Suppressor macrophage (primary cell): Measurements from ENCODE around the gene GPR42.
"Not testable (repeated sequence)": the region's sequence is repeated elsewhere in the genome, so short reads cannot be mapped to it uniquely, and the experiment has no call there.

Experiments
- DNase-seq, 4 experiments: peaks; one replicate each; pipeline ENCODE4 v3.0.0-alpha.2; 2020 to 2022

Gene GPR42

DNA sequence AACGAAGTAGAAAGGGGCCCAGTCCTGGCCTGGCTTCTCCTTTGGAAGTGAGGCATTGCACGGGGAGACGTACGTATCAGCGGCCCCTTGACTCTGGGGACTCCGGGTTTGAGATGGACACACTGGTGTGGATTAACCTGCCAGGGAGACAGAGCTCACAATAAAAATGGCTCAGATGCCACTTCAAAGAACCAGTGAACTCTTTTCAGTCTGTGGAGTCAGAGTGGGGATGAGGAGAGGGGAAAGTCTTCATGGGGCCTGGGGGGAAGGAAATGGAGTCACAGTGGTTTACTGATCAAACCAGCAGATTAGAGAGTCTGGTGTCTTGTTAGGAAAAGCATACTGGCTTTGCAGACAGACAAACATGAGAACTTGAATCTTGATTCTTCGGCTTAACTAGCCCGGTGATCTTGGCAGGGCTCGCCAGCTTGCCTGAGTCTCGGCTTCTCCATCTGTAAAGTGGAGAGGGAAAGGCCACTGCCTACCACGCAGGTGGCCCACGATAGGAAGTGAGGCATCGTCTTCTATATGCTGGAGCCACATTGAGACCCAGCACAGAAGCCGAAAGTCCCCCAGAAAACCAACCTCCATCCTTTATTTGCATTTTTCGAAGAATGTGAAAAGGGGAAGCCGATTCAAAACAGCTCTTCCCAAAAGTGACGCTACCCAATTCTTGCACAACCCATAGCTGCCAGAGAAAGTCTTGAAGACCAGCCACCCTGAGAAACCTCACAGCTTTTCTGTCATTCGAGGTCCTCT lies 23.5 kb upstream of the GPR42 start, which contains the start of gene FFAR1:
TSS of gene FFAR1 (plus strand) at position 732 of the 759 bp plus-strand sequence. CDS start 3,650 bp downstream, outside the sequence.
- peak; percentile 86 to 93 (median 89) for DNase-seq

DNA sequence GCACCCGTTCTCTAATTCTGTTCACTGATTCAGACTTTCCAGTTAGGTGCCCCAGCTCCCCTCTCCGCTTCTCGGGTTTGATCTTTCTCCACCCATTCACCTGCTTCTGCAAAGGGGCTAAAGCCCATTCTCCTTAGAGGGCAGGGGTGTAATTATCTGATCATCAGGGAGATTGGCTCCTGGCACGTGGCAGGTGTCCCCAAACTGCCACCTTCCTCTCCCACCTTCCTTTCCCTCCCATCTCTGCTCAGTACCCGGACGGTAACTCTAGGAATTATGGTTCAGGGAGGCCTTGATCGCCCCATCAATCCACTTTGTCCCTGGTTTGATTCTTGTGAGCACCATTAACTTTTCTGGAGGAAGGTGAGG lies 23.0 kb upstream of the GPR42 start:
- DNase-seq = no peak

DNA sequence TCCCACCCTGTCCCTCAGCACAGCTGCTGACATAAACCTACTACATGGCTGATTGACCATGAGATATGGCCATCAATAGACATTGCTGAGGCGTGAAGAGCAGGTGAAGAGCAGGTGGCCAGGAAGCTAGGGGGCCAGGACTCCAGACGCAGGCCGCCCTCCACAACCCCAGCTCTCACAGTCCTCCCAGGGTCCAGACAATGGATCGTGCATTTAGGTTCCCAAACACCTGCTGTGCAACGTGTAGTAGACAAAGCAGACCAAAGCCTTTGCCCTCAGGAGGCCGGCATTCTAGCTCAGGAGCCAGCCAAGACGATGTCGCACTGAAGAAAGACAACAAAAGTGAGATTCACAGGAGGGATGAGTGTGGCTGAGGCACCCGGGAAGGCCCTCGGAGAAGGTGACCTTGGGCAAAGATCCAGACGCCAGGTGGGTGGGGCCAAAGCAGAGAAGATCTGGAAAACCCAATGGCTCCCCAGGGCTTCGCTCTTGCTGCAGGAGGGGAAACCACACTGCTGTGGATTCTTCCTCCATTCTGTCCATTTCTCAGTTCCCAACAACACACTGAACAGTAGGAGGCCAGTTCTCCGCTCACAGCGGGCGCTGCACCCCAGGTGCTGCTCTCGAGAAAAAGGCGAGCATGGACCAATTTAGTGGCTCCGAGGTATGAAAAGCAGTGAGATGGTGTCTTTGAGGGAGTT lies 21.8 kb upstream of the GPR42 start:
- DNase-seq = no peak

DNA sequence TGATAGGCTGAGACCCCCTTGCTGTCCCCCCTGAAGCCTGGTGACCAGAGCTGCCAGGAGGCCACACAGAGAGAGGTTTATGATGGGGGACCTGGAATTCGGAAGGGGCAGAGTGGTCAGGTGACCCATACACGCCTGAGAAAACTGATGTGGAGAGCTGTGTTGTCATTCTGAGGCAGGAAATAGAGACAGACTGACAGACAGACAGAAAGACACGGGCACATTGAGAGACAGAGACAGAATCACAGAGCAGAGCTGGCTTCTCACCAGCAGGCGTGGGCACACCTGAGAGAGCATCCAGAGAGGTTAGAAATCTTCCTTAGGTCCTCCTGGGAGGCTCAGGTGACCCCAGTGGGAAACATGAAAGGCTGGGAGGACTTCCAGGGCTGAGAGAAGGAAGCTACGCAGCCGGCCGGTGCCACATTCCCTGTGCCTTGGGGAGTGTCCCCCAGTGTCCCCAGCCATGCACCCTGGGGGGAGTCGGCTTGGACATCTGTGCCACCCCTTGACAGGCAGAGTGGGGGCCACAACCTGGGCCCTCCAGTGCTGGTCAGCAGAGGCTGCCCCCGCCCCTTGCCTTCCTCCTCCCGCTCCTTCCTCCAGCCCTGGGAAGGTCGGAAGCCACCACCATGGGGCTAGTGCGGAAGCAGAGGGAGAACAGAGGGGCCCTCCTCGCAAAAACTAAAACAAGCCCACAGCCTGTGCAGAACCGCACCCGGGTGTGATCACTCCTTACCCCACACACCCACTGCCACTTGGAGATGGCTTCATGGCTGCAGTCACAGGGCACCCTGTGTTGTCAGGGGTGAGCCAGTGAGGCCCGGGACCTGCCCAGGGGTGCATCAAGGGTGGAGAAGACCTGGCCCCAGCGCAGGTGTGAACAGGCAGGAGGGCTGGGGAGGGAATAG lies 21.0 kb upstream of the GPR42 start:
- no peak for DNase-seq

DNA sequence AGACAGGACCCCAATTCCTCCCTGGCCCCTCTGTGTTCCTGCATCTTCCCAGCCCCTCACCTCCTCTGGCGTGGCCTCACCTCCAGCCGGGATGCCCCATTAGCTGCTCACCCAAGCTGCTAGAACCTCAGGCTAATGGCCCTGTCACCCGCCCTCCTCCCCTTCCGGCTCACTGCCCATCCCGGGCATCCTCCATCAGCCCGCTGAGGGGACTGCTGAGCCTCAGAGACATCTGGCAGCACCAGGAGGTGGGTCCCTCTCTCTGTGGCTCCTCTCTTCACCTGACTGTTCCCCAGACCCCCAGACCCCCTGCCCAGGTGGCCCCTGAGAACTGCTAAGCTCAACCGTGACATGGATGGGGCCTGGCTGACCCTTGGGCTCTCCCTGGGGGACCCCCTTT lies 20.3 kb upstream of the GPR42 start:
- no peak for DNase-seq

DNA sequence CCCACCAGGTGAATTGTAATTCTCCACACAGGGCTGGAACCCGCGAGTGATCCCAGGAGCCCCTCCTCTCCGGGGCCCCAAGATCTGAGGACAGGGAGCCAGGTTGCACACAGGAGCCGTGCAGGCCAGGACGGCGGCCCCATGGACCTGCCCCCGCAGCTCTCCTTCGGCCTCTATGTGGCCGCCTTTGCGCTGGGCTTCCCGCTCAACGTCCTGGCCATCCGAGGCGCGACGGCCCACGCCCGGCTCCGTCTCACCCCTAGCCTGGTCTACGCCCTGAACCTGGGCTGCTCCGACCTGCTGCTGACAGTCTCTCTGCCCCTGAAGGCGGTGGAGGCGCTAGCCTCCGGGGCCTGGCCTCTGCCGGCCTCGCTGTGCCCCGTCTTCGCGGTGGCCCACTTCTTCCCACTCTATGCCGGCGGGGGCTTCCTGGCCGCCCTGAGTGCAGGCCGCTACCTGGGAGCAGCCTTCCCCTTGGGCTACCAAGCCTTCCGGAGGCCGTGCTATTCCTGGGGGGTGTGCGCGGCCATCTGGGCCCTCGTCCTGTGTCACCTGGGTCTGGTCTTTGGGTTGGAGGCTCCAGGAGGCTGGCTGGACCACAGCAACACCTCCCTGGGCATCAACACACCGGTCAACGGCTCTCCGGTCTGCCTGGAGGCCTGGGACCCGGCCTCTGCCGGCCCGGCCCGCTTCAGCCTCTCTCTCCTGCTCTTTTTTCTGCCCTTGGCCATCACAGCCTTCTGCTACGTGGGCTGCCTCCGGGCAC lies 19.3 kb upstream of the GPR42 start:
- no peak for DNase-seq

DNA sequence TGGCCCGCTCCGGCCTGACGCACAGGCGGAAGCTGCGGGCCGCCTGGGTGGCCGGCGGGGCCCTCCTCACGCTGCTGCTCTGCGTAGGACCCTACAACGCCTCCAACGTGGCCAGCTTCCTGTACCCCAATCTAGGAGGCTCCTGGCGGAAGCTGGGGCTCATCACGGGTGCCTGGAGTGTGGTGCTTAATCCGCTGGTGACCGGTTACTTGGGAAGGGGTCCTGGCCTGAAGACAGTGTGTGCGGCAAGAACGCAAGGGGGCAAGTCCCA lies 18.8 kb upstream of the GPR42 start:
- DNase-seq = no peak

DNA sequence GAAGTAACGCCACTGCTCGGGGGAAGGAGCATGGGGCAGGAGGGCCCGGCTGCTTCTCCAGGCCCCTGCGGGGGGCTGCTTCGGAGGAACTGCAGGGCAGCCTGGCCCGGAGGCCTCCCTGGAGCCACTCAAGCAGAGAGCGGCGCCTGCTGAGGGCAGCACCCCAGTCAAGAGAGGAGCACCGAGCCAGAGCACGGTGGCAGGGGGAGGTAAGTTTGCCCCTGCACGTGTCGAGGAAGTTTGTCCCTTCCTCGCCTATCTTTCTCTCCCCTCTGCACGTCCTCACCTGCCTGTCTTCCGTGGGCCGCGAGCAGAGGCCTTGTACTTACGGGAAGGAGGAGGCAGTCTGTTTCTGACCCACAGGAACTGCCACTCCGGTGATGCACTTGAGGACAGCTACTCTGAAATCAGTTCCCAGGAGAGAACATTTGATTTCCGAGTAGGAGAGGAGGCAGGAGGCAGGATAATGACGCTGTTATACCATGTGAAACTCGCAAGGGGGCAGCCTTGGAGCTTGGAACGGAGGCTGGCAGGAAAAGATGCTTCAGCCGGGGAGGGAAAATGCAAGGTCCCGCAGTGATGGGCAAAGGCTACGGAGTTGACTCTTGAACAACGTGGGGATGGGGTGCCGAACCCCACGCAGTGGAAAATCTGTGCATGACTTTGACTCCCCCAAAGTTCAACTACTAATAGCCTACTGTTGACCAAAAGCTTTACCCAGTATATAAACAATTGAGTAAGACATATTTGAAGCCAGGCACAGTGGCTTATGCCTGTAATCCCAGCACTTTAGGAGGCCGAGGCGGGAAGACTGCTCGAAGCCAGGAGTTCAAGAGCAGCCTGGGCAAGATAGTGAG lies 18.2 kb upstream of the GPR42 start:
- peak; percentile 83 to 93 (median 90) for DNase-seq

- peak in 2 of 4 experiments; percentile 17 for DNase-seq
These were observed 17.2 kb upstream of the GPR42 start for GRCh38 chr19:35353635-35354034.

DNA sequence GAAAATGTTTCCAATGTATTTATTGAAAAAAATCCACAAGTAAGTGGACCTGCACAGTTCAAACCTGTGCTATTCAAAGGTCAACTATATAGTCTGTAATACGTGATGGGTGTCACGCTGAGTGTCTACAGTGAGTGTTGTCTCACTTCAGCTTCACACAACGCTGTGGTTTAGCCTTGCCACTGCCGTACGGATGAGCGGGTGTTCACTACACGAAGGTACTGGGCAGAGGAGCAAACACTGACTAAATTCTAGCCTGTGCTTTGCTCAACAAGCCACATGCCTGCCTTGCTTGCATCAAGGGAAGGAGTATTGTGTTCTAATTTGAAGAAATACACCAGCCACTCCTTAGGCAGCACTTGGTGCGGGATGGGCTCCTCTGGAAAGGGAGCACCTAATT lies 16.0 kb upstream of the GPR42 start:
- no peak for DNase-seq

- no peak for DNase-seq
These were observed 14.9 kb upstream of the GPR42 start for GRCh38 chr19:35355791-35356460.

DNA sequence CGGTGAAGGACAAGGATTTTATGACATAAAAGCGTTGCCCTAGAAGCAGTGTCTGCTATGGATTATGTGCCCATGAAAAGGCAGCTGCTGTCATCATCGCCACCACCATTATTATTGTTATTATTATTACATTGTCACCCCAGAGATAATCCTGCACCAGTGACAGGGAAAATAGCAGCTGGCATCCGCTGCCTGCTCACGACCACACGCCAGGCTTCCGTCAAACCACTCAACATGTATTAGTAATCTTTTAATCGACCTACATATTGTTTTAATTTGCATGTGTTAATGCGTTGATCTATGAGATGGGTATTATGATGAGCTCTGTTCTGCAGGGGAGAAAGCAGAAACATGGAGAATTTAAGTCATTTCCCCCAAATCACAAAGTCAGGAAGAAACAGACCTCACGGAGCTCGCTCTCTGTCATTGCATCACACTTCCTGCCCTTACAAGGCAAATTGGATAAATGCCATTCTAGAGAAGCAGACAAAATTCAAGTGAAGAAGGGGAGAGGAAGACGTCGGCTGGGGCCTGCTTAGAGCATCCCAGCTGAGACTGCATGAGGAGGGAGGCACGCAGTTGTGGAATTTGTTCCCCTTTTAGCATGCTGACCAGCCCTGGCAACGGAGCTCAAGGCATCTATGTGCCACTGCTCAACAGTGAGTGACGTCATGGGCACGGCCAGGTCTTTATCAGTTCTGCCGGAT lies 12.8 kb upstream of the GPR42 start, which contains the start of gene FFAR3:
TSS of gene FFAR3 (plus strand) at position 594 of the 707 bp plus-strand sequence. CDS start 431 bp downstream, outside the sequence.
- peak; percentile 90 to 96 (median 92) for DNase-seq

- not testable (repeated sequence) for DNase-seq
These were observed 12.0 kb upstream of the GPR42 start for GRCh38 chr19:35358834-35359233.

DNA sequence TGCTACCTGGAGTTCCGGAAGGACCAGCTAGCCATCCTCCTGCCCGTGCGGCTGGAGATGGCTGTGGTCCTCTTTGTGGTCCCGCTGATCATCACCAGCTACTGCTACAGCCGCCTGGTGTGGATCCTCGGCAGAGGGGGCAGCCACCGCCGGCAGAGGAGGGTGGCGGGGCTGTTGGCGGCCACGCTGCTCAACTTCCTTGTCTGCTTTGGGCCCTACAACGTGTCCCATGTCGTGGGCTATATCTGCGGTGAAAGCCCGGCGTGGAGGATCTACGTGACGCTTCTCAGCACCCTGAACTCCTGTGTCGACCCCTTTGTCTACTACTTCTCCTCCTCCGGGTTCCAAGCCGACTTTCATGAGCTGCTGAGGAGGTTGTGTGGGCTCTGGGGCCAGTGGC lies 11.5 kb upstream of the GPR42 start:
- DNase-seq = not testable (repeated sequence)

GRCh38 chr19:35360081-35360480 lies 10.8 kb upstream of the GPR42 start:
- not testable (repeated sequence) for DNase-seq

DNA sequence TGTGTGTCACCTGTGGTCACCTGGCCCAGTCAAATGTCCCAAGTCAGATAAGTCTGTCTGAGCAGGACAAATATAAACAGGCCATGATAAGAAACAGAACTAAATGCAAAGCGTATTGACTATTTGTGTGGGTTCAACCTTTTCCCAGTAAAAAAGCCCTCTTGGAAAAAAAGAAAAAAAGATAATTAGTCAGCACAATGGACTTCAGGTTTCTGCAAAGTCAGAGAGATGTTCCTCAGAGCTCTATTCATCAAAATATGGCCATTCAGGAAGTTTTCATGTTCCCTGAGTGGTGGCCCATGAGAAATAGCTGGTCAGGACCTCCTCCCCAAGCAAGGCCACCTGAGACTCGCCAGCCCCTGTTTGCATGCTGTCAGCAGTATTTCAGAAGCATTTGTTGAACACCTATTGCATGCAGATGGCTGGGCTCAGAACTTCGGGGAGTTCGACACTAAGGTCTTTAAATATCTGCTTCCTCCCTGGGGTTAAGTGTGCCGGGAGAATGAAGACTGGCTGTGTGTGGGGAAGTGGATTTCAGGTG lies 9.9 kb upstream of the GPR42 start:
- no peak for DNase-seq

GRCh38 chr19:35362261-35363000 lies 8.4 kb upstream of the GPR42 start:
- no peak for DNase-seq

DNA sequence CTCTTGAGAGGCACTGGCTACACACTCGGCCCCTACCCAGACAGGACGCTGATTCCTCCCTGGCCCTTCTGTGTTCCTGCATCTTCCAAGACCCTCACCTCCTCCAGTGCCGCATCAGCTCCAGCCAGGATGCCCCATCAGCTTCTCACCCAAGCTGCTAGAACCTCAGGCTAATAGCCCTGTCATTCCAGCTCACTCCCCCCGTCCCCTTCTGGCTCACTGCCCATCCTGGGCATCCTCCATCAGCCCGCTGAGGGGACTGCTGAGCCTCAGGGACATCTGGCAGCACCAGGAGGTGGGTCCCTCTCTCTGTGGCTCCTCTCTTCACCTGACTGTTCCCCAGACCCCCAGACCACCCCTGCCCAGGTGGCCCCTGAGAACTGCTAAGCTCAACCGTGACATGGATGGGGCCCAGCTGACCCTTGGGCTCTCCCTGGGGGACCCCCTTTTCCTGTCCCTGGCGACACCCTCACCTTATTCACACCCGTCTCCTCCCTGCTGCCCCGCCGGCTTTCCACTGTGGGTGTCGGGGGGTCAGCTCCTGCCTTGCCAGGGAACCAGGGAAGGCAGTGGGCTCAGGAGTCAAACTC lies 7.8 kb upstream of the GPR42 start:
- DNase-seq = no peak
